DMS53 treated with DMSO at 0.1 percent for 48 hours (cell line): ENCODE data around the gene FAHD2A.
"Not testable (repeated sequence)": the region's sequence is repeated elsewhere in the genome, so short reads cannot be mapped to it uniquely, and the experiment has no call there.

Experiments used
- DNase-seq: peaks from one replicate; lab custom pipeline; 2025; ENCODE audit not compliant: unreplicated experiment; lab: John Stamatoyannopoulos, UW

Gene FAHD2A

GRCh38 chr2:95389245-95390119, 13.0 kb upstream of the FAHD2A start:
- DNase-seq: peak; percentile 88

GRCh38 chr2:95390272-95390880, 12.1 kb upstream of the FAHD2A start:
- no peak for DNase-seq

DNA sequence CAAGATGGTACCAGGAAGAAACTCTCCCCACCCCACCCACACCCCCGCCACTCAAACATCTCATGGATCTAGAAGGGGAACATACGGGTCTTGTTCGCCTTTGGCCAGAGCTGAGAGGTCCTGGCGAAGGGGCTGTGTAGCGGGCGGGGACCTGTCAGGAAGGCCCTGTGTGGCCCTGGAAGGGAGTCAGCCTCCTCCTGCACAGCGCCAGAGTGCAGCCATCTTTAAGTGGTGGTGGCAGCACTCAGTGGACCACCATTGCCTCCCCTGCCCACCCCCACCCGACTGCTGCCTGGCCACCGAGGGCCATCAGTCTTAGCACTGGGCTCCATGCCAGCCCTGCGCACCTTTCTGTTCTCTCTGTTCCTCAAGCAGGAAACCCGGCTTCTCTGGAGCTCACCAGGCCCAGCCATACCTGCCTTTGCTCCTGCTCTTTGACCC, 11.6 kb upstream of the FAHD2A start:
- DNase-seq: no peak

GRCh38 chr2:95391641-95392310, 10.7 kb upstream of the FAHD2A start:
- no peak for DNase-seq

- no peak for DNase-seq
Measured at GRCh38 chr2:95392320-95392719, 10.2 kb upstream of the FAHD2A start.

- no peak for DNase-seq
Measured at GRCh38 chr2:95392730-95393455, 9.6 kb upstream of the FAHD2A start.

DNA sequence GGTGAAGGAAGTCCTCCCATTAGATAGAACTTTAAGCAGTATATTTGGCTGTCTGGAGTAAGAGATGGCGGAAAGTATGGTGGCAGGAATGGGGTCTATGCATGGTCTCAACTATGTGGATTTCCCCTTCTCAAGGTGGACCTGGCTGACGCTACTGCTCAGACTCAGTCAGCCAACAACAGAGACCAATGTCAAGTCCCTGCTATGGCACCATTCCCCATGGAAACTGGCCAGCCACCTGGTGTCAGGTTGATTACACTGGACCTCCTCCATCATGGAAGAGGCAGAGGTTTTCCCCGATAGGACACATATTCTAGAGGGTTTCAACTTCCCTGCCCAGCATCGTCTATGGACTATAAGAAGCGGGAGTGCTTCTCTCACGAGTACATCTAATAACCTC, 8.6 kb upstream of the FAHD2A start:
- DNase-seq: no peak

GRCh38 chr2:95399061-95399460, 3.4 kb upstream of the FAHD2A start:
- no peak for DNase-seq

DNA sequence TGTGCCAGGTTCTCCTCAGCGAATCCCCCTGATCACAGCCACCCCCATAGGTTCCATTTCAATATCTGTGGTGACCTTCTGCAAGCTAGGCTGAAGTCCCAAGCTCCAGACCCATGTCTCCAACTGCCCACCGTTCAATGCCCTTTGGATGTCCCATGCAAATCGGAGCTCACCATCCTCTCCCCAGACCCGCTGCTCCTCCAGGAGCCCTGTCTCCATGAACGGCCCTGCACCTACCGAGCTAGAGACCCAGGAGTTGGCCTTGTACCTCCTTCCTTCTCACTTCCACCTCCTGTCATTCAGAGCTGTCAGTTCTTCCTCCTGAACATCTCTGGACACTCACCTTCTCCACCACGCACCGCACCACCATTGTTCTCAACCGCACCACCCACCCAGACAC, 1.0 kb upstream of the FAHD2A start:
- DNase-seq: no peak

GRCh38 chr2:95402004-95402369, 521 bp upstream of the FAHD2A start:
- DNase-seq: peak; percentile 43

GRCh38 chr2:95403204-95403721, 755 bp downstream of the FAHD2A start:
- peak; percentile 62 for DNase-seq

GRCh38 chr2:95403824-95404223, 1.3 kb downstream of the FAHD2A start:
- DNase-seq: not testable (repeated sequence)

DNA sequence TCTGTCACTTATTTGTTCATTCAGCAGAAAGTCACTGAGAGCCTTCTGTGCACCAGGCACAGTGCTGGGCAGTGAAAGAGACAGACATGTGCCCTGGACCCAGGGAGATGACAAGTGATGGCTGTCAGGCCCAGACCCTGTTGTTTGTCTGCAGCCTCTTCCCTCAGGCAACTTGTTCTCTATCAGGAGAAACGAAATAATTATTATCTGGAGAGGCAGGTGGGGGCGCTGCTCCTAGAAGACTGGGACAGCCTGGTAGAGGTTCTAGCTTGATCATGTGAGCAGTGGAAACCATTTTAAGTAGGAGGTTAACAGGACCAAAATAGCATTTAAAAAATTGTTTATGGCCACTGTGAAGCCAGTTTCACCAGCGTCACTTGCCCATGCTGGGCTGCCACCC, 2.2 kb downstream of the FAHD2A start:
- DNase-seq: not testable (repeated sequence)

DNA sequence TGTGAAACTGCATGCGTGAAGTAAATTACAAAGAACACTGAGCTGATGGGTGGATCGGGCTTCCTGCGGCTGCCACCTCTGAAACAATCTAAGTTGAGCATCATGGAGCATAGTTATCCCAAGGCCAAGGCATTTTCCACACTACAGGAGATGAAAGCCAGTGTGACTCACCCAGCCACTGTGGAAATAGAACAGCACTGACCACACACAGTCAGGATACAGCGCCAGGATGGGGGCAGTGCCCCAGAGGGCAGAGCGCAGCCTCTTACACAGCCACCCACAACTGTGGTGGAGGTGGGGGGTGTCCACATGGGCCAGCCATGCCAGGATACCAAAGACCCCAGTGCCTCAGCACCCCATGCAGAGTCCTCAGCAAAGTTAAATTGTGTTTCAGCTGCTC, 8.7 kb downstream of the FAHD2A start:
- not testable (repeated sequence) for DNase-seq

GRCh38 chr2:95414015-95414594, 11.6 kb downstream of the FAHD2A start:
- DNase-seq: peak; percentile 90

DNA sequence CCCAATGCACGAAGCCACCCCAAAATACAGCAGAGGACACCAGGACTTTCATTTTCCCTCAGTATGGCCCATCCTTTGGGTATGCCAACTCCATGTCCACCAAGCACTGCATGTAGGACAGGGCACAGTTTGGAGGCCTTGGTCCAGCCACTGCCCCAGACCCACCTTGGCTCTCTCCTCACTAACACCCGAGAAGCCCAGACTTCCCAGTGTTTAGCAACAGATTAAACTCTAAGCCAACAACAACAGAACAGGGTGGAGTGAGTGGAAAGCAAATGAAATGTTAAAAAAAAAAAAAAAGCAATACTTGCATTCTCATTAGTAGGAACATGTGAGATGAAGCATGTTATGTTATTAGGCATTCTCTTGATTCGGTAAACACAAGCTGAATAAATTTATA, 12.6 kb downstream of the FAHD2A start:
- DNase-seq: not testable (repeated sequence)

- not testable (repeated sequence) for DNase-seq
Measured at GRCh38 chr2:95415561-95415960, 13.1 kb downstream of the FAHD2A start.

- DNase-seq: not testable (repeated sequence)
Measured at GRCh38 chr2:95427196-95427867, 24.8 kb downstream of the FAHD2A start.

- not testable (repeated sequence) for DNase-seq
Measured at GRCh38 chr2:95429748-95430467, 27.4 kb downstream of the FAHD2A start.
